Measurements from ENCODE around the gene CRLF3. TPM values are rescaled to one million over a fixed set of nuclear protein-coding genes. Genes with fewer than 3 reads are reported as not detected.
A peak's percentile ranks its signal among the peaks of the same experiment; 100 is the strongest.
"Not testable (repeated sequence)": the region's sequence is repeated elsewhere in the genome, so short reads cannot be mapped to it uniquely, and the experiment has no call there.

Gene CRLF3
- total RNA-seq, 1 donor from 2014 or later = 23.8 TPM

- Mint-ChIP-seq H3K27me3 (ENCODE audit: unreplicated experiment) (peaks cover 7% of the 10 kb centered on the region), H3K36me3 (ENCODE audit: low read depth, unreplicated experiment) (peaks cover 3% of the 10 kb centered on the region), H3K9me3 (ENCODE audit: unreplicated experiment) (no peaks in the 10 kb centered on the region), H3K4me1 (ENCODE audit: unreplicated experiment) (peaks cover 46% of the 10 kb centered on the region), H3K4me3 (ENCODE audit: unreplicated experiment) (peak overlapping the region; percentile 95), H3K27ac (ENCODE audit: unreplicated experiment) (peak overlapping the region; percentile 55)
- TF ChIP-seq CTCF (IDR thresholded peaks at IDR 0.05; ENCODE audit: unreplicated experiment) = no peak
- no peak for DNase-seq (ENCODE audit: low spot score)
Observed at GRCh38 chr17:30823421-30823820, 1.1 kb downstream of the CRLF3 start.

GRCh38 chr17:30822919-30823318, 1.6 kb downstream of the CRLF3 start:
- H3K4me3 Mint-ChIP-seq (ENCODE audit: unreplicated experiment) = peak overlapping the region; percentile 45
- peaks cover 46% of the 10 kb centered on the region for H3K4me1 Mint-ChIP-seq (ENCODE audit: unreplicated experiment)
- not testable (repeated sequence) for H3K27ac Mint-ChIP-seq (ENCODE audit: unreplicated experiment)

DNA sequence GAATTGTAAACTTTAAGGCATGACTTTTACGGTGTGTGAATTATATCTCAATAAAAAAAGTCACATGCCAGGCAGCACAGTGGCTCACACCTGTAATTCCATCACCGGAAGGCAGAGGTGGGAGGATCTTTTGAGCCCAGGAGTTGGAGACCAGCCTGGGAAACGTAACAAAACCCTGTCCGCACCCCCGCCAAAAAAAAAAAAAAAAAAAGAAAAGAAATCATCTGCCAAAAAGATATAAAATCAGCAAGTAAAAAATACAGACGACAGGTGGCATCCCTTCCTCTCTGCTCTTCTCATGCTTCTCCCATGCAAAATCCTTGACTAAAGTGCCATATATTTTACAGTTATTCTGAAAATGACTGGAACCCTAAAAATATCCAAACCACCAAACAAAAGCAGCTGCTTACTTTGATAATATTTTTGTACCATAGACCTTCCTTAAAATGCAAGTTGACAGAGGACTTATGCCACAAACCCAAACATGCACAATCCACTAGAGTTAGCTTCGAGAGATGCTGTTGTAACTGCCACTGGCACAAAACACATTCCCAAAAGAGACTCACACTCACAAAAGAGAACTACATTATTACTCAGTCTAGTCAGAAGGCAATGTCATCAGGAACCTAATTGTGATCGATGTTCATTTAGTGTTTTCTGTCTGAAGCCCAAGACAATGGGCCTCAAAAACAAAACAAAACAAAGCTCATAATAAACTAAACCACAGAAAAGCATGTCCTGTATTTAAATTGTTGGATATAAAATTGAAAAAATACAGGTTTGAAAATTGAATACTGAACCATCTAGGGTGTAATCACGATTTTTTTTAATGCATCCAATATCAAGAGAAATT, 2.4 kb downstream of the CRLF3 start:
- Mint-ChIP-seq H3K36me3 (ENCODE audit: low read depth, unreplicated experiment) (peaks cover 3% of the 10 kb centered on the region), H3K4me3 (ENCODE audit: unreplicated experiment) (peak overlapping the region; percentile 75)
- no peak for TF ChIP-seq CTCF (IDR thresholded peaks at IDR 0.05; ENCODE audit: unreplicated experiment)

More at GRCh38 chr17:30822919-30823318, 1.6 kb downstream of the CRLF3 start:
- DNase-seq (ENCODE audit: low spot score); H3K36me3 Mint-ChIP-seq (ENCODE audit: low read depth, unreplicated experiment); H3K9me3 Mint-ChIP-seq (ENCODE audit: unreplicated experiment); H3K27me3 Mint-ChIP-seq (ENCODE audit: unreplicated experiment): not testable (repeated sequence)

GRCh38 chr17:30819971-30820705, 4.4 kb downstream of the CRLF3 start:
- no peak for DNase-seq (ENCODE audit: low spot score)
- Mint-ChIP-seq H3K4me1 (ENCODE audit: unreplicated experiment) (peaks cover 46% of the 10 kb centered on the region), H3K4me3 (ENCODE audit: unreplicated experiment) (peak overlapping the region; percentile 16)

More for the DNA sequence above, 2.4 kb downstream of the CRLF3 start:
- DNase-seq (ENCODE audit: low spot score) = no peak
- H3K27ac Mint-ChIP-seq (ENCODE audit: unreplicated experiment) = peak overlapping the region; percentile 61
- peaks cover 46% of the 10 kb centered on the region for H3K4me1 Mint-ChIP-seq (ENCODE audit: unreplicated experiment)
- H3K9me3 Mint-ChIP-seq (ENCODE audit: unreplicated experiment) = no peaks in the 10 kb centered on the region
- peaks cover 6% of the 10 kb centered on the region for H3K27me3 Mint-ChIP-seq (ENCODE audit: unreplicated experiment)

GRCh38 chr17:30816165-30816564, 8.3 kb downstream of the CRLF3 start:
- Mint-ChIP-seq H3K27ac (ENCODE audit: unreplicated experiment) (no peak overlapping the region), H3K4me3 (ENCODE audit: unreplicated experiment) (no peak overlapping the region), H3K27me3 (ENCODE audit: unreplicated experiment) (no peaks in the 10 kb centered on the region), H3K4me1 (ENCODE audit: unreplicated experiment) (peaks cover 32% of the 10 kb centered on the region), H3K36me3 (ENCODE audit: low read depth, unreplicated experiment) (no peaks in the 10 kb centered on the region), H3K9me3 (ENCODE audit: unreplicated experiment) (no peaks in the 10 kb centered on the region)
- TF ChIP-seq CTCF (IDR thresholded peaks at IDR 0.05; ENCODE audit: unreplicated experiment) = no peak
- DNase-seq (ENCODE audit: low spot score) = no peak

More at GRCh38 chr17:30819971-30820705, 4.4 kb downstream of the CRLF3 start:
- H3K27me3 Mint-ChIP-seq (ENCODE audit: unreplicated experiment) = peaks cover 6% of the 10 kb centered on the region
- peaks cover 2% of the 10 kb centered on the region for H3K36me3 Mint-ChIP-seq (ENCODE audit: low read depth, unreplicated experiment)
- no peak for TF ChIP-seq CTCF (IDR thresholded peaks at IDR 0.05; ENCODE audit: unreplicated experiment)
- H3K9me3 Mint-ChIP-seq (ENCODE audit: unreplicated experiment) = no peaks in the 10 kb centered on the region
- H3K27ac Mint-ChIP-seq (ENCODE audit: unreplicated experiment) = peak overlapping the region; percentile 81

DNA sequence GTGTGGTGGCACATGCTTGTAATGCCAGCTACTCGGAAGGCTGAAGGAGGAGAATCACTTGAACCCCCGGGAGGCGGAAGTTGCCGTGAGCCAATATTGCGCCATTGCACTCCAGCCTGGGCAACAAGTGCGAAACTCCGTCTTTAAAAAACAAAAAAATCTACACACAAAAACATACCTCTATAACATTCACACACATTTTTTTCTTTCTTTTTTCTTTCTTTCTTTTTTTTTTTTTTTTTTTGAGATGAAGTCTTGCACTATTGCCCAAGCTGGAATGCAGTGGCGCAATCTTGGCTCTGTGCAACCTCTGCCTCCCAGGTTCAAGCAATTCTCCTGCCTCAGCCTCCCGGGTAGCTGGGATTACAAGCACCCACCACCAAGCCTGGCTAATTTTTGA, 9.6 kb downstream of the CRLF3 start:
- H3K4me3 Mint-ChIP-seq (ENCODE audit: unreplicated experiment); DNase-seq (ENCODE audit: low spot score); H3K27me3 Mint-ChIP-seq (ENCODE audit: unreplicated experiment); H3K36me3 Mint-ChIP-seq (ENCODE audit: low read depth, unreplicated experiment); H3K27ac Mint-ChIP-seq (ENCODE audit: unreplicated experiment); H3K9me3 Mint-ChIP-seq (ENCODE audit: unreplicated experiment): not testable (repeated sequence)
- peaks cover 21% of the 10 kb centered on the region for H3K4me1 Mint-ChIP-seq (ENCODE audit: unreplicated experiment)

DNA sequence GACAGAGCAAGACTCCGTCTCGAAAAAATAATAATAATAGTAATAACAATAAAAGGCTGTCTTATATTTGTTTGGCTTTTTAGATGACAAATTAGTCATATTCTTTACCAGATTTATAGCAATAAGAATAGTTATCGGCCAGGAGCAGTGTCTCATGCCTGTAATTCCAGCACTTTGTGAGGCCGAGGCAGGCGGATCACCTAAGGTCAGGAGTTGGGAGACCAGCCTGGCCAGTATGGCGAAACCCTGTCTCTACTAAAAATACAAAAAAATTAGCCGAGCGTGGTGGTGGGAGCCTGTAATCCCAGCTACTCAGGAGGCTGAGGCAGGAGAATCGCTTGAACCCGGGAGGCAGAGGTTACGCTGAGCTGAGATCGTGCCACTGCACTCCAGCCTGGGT, 10.3 kb downstream of the CRLF3 start:
- H3K27me3 Mint-ChIP-seq (ENCODE audit: unreplicated experiment); H3K36me3 Mint-ChIP-seq (ENCODE audit: low read depth, unreplicated experiment); H3K4me3 Mint-ChIP-seq (ENCODE audit: unreplicated experiment); H3K9me3 Mint-ChIP-seq (ENCODE audit: unreplicated experiment); H3K27ac Mint-ChIP-seq (ENCODE audit: unreplicated experiment); DNase-seq (ENCODE audit: low spot score): not testable (repeated sequence)
- H3K4me1 Mint-ChIP-seq (ENCODE audit: unreplicated experiment) = peaks cover 24% of the 10 kb centered on the region

Data from endothelial cell (in vitro differentiated cells).